GM19043 (cell line): ENCODE results near the gene CITED1.

Source experiments
- ATAC-seq: cut with Tn5 transposase; IDR thresholded peaks from one replicate; pipeline ENCODE4 v1.9.1; 2021; ENCODE audit warnings: low read depth; ENCODE audit not compliant: unreplicated experiment

CITED1 gene

GRCh38 chrX:72309297-72310071, 3.8 kb upstream of the CITED1 start:
- ATAC-seq: no peak

DNA sequence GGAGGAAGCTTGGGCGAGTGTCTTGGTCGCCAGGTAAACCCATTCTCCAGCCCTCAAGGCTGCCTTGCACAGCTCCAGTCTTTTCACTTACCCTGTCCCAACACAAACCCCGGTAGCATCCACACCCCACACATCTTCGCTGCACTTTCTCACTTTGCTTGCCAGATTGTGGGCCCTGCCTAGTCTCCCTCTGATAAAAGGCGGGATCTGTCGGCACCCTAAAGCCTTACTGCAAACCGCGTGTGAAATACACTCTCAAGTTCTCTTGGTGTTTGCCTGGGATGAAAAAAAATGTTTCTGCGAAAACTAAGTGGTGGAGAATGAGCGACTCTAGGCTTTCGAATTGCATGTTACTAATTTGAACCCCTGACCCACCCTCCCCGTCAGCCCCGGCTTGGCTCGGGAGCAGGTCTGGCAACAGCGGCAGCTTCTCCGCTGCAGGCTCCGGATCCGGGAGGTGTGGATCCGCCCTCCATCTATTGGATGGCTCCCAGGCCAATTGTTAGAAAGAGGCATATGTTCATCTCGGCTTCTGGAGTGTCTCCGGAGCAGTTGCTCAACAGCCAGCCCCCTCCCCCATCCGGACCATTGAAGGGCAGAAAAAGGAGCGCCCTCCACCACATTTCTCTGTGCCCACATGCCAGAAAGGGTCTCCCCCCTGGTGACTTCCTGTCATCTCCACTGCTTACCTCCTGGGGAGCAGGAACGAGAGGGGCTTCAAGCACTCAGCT, 3.0 kb upstream of the CITED1 start:
- no peak for ATAC-seq

DNA sequence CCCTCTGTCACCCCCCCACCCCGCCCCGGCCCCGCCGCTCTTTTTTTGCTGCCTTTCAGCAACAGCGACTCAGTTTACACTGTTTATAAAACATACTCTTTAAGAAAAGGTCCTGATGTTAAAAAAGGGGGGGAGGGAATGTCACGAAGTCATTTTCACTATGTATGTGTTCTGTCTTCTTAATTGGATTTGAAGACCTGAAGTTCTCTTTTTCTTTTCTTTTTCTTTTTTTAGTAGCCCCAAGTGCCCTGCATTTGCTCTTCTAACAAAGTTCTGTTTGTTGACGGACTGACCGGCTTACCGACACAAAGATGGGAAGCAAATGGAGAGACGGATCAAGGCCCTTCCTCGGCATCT, 2.5 kb upstream of the CITED1 start:
- no peak for ATAC-seq

DNA sequence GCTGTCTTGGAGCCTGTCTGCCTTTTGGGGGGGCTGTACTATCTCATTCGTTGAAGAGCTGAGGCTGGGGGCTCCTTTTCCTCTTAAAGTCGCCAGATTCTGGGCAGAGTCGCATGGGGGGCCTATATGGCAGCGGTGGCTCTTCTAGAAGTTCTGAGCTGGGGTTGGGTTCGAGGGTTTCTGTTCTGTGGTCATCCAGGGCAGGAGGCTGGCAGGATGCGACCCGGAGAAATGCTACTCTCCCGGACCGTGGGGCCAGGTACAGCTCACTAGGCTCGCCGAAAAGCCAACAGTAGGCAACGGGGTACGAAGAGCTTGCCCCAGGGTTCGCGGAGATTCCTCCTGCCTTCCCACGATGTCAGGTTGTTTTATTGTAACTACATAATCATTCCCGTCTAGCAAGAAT, 1.9 kb upstream of the CITED1 start:
- no peak for ATAC-seq

GRCh38 chrX:72306851-72307645, 1.3 kb upstream of the CITED1 start:
- peak; percentile 62 for ATAC-seq

GRCh38 chrX:72306085-72306801, 529 bp upstream of the CITED1 start:
- ATAC-seq: peak; percentile 13

- no peak for ATAC-seq
Measured at GRCh38 chrX:72304877-72305276, 837 bp downstream of the CITED1 start.

- no peak for ATAC-seq
Measured at GRCh38 chrX:72301781-72302180, 3.9 kb downstream of the CITED1 start.

DNA sequence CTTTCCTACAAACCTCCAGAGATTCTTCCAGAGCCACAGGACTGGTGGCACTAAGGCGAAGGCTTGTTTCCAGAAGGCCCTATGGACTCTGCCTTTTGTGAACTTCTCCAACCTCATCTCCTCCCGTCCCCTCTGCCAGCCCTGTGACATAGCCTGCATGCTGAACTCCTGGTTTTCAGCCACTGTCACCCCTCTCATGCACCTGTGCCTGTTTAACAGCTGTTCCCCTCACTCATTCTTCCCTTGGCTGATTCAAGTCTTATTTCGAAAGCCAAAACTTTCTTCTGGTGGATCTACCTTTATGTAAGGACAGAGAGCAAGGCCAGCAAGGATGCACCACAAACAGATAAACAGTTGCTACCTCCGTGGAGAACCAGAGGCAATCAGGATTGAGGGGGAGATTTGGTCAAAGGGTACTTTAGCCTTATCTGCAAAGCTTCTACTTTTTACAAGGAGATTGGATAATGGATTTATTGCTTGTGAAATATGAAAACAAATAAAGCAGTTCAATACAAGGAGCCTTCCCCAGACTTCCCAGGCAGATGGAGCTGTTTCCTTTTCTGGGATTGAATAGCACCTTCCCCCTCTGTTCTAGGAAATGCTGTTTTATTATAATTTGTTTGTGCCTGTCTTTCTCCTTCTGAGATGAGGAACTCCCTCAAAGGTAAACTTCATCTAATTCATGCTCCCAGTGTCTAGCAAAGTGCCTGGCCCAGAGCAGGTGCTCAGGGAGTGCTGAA, 5.7 kb downstream of the CITED1 start:
- ATAC-seq: no peak

DNA sequence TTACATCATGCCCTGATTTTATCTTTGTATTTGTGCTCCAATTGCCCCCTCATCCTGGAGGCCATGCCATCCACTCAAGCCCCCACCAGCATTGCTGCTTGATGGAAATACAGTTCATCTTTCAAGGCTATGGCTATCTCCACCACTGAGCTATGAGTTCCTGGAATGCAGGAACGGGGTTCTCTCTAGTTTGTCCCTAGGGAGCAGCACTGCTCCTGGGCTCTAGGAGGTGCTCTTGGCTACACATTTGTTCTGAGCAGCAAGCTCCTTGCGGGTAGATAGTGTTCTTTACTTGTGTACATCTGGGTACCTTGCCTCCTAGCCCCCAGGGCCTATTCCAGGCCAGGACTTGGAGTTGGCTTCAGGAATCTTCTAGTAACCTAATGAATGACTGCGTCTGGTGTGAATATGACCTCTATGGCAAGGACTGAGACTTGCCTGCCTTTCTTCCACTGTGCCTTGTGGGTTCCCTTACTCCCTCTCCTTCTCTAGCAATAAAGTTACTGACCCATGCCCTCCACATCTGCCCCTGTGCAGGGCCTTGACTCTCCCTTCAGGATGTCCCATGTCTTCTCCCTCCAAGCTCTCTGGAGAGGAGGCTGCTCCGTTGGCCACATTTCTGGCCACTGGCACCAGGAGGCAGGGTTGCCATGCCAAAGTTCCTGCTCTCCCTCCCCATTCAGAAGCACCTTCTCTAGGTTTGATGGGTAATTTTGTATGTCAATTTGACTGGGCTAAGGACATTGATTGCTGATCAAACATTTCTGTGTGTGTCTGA, 7.6 kb downstream of the CITED1 start:
- ATAC-seq: no peak

- ATAC-seq: no peak
Measured at GRCh38 chrX:72296991-72297390, 8.7 kb downstream of the CITED1 start.

DNA sequence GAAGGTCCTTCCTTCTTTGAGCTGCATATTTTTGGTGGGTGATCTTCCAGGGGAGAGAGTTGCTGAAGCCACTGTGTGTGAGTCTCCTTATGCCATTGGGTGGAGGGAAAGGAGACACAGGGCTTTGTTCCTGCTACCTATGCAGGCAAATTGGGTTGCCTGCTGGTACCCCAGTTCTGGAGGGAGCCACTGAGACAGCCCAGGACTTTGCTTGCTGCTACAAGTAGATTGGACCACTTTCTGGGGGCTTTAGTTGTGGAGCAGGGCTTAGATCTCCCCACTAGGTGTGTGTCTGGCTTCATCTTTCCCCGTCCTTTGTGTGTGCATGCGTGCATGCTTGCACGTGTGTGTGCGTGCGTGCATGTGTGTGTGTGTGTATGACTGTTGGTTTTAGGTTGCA, 10.0 kb downstream of the CITED1 start:
- ATAC-seq: no peak

DNA sequence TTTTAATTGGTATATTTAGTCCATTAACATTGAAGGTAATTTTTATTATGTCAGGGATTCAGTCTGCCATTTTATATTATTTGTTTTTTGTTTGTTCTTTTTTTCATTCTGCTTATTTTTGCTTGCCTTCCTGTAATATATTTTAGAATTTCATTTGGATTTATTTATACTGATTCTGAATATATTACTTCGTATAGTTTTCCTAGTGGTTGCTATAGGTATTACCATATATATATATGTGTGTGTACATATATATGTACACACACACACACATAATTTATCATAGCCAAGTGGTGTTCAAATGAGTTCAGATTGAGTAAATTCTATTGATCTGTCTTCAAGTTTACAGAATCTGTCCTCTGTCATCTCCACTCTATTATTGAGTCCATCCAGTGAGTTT, 11.2 kb downstream of the CITED1 start:
- ATAC-seq: no peak

GRCh38 chrX:72282302-72282701, 23.4 kb downstream of the CITED1 start:
- no peak for ATAC-seq

GRCh38 chrX:72280321-72280845, 25.3 kb downstream of the CITED1 start:
- no peak for ATAC-seq

DNA sequence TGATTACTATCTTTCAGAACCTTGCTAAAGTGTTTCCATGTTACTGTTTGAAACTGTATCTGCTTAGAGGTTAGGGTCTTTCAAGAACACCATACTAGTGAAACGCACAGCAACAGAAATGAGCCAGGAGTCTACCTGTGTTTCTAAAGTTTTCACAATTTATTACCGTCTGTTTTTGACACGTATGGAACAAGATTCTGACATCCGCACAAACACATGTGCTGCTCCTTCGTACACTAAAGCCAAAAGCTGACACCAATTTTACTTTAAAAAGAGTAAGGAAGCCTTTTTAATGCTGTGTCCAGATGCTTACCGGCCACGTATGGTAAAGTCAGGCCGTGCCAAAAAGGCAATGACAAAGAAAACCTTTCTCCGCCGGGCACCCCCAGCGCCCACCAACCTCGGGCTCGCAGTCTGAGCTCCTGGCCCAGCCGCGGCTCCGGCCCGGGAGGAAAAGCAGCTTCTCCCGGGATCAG, 29.2 kb downstream of the CITED1 start:
- ATAC-seq: peak; percentile 5

GRCh38 chrX:72274526-72274925, 31.2 kb downstream of the CITED1 start:
- no peak for ATAC-seq

DNA sequence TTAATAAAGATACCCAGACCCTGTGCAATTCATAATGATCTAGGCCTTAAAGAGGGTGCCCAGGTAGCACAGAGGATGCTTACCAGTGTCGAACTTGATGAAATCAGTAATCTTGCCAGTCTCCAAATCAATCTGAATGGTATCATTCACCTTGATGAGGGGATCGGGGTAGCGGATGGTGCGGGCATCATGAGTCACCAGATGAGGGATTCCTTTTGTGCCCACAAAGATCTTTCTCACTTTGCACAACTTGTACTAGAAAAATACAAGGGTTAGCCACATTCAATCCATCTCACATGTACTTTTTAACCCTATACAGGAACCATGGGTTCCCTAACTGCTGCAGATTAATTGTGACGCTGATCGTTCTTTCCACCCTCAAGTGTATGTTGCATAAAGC, 32.0 kb downstream of the CITED1 start:
- no peak for ATAC-seq

DNA sequence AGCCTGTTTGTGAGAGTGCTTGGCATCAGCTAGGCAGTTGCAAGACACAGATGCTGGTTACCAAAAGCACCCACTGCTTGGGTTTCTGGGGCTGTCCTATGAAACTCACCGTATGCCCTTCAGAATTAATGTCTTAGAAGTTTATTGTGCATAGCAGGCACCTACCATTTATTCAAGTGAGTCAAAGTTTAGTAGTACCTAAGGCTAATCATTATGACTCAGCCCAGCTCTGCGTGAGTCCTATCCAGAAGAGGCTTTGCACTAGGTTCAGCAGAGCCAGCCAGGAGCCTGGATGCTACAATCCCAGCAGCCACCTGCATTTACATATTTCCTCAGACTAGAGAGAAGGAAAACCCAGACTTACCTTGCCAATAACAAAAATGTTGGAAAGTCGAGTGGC, 32.8 kb downstream of the CITED1 start:
- ATAC-seq: no peak
